ENCODE results near the gene DHX38.
"Not testable (repeated sequence)": the region's sequence is repeated elsewhere in the genome, so short reads cannot be mapped to it uniquely, and the experiment has no call there.

Gene DHX38

DNA sequence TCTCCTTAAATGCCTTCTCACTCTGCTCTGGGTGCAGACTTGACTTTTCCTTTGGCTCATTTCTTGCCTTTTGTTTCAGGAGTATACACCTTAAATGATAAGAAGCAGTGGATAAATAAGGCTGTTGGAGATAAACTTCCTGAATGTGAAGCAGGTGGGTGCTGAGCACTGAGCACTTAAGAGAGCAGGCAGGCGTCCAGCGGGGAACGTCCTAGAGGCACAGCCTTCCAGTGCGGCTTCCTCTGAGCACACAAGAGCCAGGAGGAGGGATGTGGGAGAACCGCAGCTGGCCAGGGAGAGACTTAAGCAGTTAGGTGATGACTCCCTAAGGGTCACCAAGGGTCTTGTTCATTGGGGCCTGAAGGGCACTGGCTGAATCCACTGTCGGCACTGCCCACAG lies 36.3 kb upstream of the DHX38 start:
- no CpG with 5 or more reads among the region's 6 CpGs for WGBS, 2 donors (ENCODE audit: extremely low coverage in 2 of 2, insufficient read length in 2 of 2, insufficient replicate concordance in 1 of 2)
- not testable (repeated sequence) for H2AK5ac ChIP-seq (ENCODE audit: low read depth, low read length); H2BK5ac ChIP-seq (ENCODE audit: low read length); H3K23ac ChIP-seq (ENCODE audit: low read depth, low read length, poor library complexity); H4K91ac ChIP-seq (ENCODE audit: low read depth, low read length, poor library complexity); H3K14ac ChIP-seq (ENCODE audit: low read length); H2BK12ac ChIP-seq (ENCODE audit: low read length); H3K4me1 ChIP-seq (ENCODE audit: control insufficient read depth in 2 of 2, insufficient read depth in 1 of 2, low read depth in 1 of 2, low read length in 2 of 2); H3K4me3 ChIP-seq (ENCODE audit: low read length in 2 of 2); H2BK120ac ChIP-seq (ENCODE audit: low read depth, low read length); DNase-seq (ENCODE audit: low spot score); H3K4ac ChIP-seq (ENCODE audit: low read length); H3K4me2 ChIP-seq (ENCODE audit: insufficient read depth, low read length, poor library complexity, severe bottlenecking); H3K79me1 ChIP-seq (ENCODE audit: low read depth, low read length); H3K9me3 ChIP-seq (replicated peaks in 1 of 2; ENCODE audit: control insufficient read depth in 2 of 2, insufficient read depth in 1 of 2, low read depth in 1 of 2, low read length in 2 of 2); H3K27me3 ChIP-seq (ENCODE audit: control insufficient read depth in 3 of 3, insufficient read depth in 3 of 3, low read depth in 1 of 3, low read length in 3 of 3); H3K9ac ChIP-seq (ENCODE audit: low read depth, low read length, poor library complexity); H2BK15ac ChIP-seq (ENCODE audit: low read length); H3K36me3 ChIP-seq (replicated peaks in 1 of 2; ENCODE audit: control insufficient read depth in 2 of 2, insufficient read depth in 2 of 2, low read length in 2 of 2); H4K8ac ChIP-seq (ENCODE audit: low read depth, low read length); H3K18ac ChIP-seq (ENCODE audit: low read length); H3K27ac ChIP-seq (replicated peaks; ENCODE audit: low read length); H2AFZ ChIP-seq (ENCODE audit: low read length)

DNA sequence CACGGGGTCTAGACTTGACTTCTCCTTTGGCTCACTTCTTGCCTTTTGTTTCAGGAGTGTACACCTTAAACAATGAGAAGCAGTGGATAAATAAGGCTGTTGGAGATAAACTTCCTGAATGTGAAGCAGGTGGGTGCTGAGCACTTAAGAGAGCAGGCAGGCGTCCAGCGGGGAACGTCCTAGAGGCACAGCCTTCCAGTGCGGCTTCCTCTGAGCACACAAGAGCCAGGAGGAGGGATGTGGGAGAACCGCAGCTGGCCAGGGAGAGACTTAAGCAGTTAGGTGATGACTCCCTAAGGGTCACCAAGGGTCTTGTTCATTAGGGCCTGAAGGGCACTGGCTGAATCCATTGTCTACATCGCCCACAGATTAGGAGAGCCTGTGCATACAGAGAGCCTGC lies 34.6 kb upstream of the DHX38 start:
- not testable (repeated sequence) for DNase-seq (ENCODE audit: low spot score); H3K14ac ChIP-seq (ENCODE audit: low read length); H3K36me3 ChIP-seq (replicated peaks in 1 of 2; ENCODE audit: control insufficient read depth in 2 of 2, insufficient read depth in 2 of 2, low read length in 2 of 2); H2BK15ac ChIP-seq (ENCODE audit: low read length); H3K4me3 ChIP-seq (ENCODE audit: low read length in 2 of 2); H3K4me2 ChIP-seq (ENCODE audit: insufficient read depth, low read length, poor library complexity, severe bottlenecking); H2BK120ac ChIP-seq (ENCODE audit: low read depth, low read length); H3K27me3 ChIP-seq (ENCODE audit: control insufficient read depth in 3 of 3, insufficient read depth in 3 of 3, low read depth in 1 of 3, low read length in 3 of 3); H3K9me3 ChIP-seq (replicated peaks in 1 of 2; ENCODE audit: control insufficient read depth in 2 of 2, insufficient read depth in 1 of 2, low read depth in 1 of 2, low read length in 2 of 2); H3K18ac ChIP-seq (ENCODE audit: low read length); H3K4ac ChIP-seq (ENCODE audit: low read length); H2BK12ac ChIP-seq (ENCODE audit: low read length); H2AFZ ChIP-seq (ENCODE audit: low read length); H3K79me1 ChIP-seq (ENCODE audit: low read depth, low read length); H4K91ac ChIP-seq (ENCODE audit: low read depth, low read length, poor library complexity); H4K8ac ChIP-seq (ENCODE audit: low read depth, low read length); H3K27ac ChIP-seq (replicated peaks; ENCODE audit: low read length); H2AK5ac ChIP-seq (ENCODE audit: low read depth, low read length); H3K4me1 ChIP-seq (ENCODE audit: control insufficient read depth in 2 of 2, insufficient read depth in 1 of 2, low read depth in 1 of 2, low read length in 2 of 2); H2BK5ac ChIP-seq (ENCODE audit: low read length); H3K9ac ChIP-seq (ENCODE audit: low read depth, low read length, poor library complexity); H3K23ac ChIP-seq (ENCODE audit: low read depth, low read length, poor library complexity)
- WGBS, 2 donors (ENCODE audit: extremely low coverage in 2 of 2, insufficient read length in 2 of 2, insufficient replicate concordance in 1 of 2) = no CpG with 5 or more reads among the region's 7 CpGs

DNA sequence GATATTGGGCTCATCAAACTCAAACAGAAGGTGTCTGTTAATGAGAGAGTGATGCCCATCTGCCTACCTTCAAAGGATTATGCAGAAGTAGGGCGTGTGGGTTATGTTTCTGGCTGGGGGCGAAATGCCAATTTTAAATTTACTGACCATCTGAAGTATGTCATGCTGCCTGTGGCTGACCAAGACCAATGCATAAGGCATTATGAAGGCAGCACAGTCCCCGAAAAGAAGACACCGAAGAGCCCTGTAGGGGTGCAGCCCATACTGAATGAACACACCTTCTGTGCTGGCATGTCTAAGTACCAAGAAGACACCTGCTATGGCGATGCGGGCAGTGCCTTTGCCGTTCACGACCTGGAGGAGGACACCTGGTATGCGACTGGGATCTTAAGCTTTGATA lies 33.2 kb upstream of the DHX38 start:
- Histone ChIP-seq H3K4me1 (ENCODE audit: control insufficient read depth in 2 of 2, insufficient read depth in 1 of 2, low read depth in 1 of 2, low read length in 2 of 2) (no peaks in the 10 kb centered on the region), H2AK5ac (ENCODE audit: low read depth, low read length) (no peak overlapping the region), H3K9ac (ENCODE audit: low read depth, low read length, poor library complexity) (no peak overlapping the region), H3K14ac (ENCODE audit: low read length) (no peak overlapping the region), H3K27me3 (ENCODE audit: control insufficient read depth in 3 of 3, insufficient read depth in 3 of 3, low read depth in 1 of 3, low read length in 3 of 3) (no peaks in the 10 kb centered on the region), H3K4me2 (ENCODE audit: insufficient read depth, low read length, poor library complexity, severe bottlenecking) (no peak overlapping the region), H2BK120ac (ENCODE audit: low read depth, low read length) (no peak overlapping the region), H2BK12ac (ENCODE audit: low read length) (no peak overlapping the region), H3K9me3 (replicated peaks in 1 of 2; ENCODE audit: control insufficient read depth in 2 of 2, insufficient read depth in 1 of 2, low read depth in 1 of 2, low read length in 2 of 2) (peaks cover 0 to 5% of the 10 kb centered on the region in 2 donors), H3K4me3 (ENCODE audit: low read length in 2 of 2) (no peak overlapping the region), H4K8ac (ENCODE audit: low read depth, low read length) (no peak overlapping the region), H3K4ac (ENCODE audit: low read length) (no peak overlapping the region), H3K18ac (ENCODE audit: low read length) (no peak overlapping the region), H4K91ac (ENCODE audit: low read depth, low read length, poor library complexity) (no peak overlapping the region), H2BK5ac (ENCODE audit: low read length) (no peak overlapping the region), H2BK15ac (ENCODE audit: low read length) (no peak overlapping the region), H3K23ac (ENCODE audit: low read depth, low read length, poor library complexity) (no peak overlapping the region), H3K36me3 (replicated peaks in 1 of 2; ENCODE audit: control insufficient read depth in 2 of 2, insufficient read depth in 2 of 2, low read length in 2 of 2) (no peaks in the 10 kb centered on the region), H3K79me1 (ENCODE audit: low read depth, low read length) (no peaks in the 10 kb centered on the region), H3K27ac (replicated peaks; ENCODE audit: low read length) (no peak overlapping the region), H2AFZ (ENCODE audit: low read length) (no peak overlapping the region)
- DNase-seq (ENCODE audit: low spot score) = no peak
- WGBS, 2 donors (ENCODE audit: extremely low coverage in 2 of 2, insufficient read length in 2 of 2, insufficient replicate concordance in 1 of 2) = no CpG with 5 or more reads among the region's 9 CpGs

GRCh38 chr16:72061564-72061963 lies 32.1 kb upstream of the DHX38 start:
- Histone ChIP-seq H3K4me2 (ENCODE audit: insufficient read depth, low read length, poor library complexity, severe bottlenecking) (no peak overlapping the region), H3K18ac (ENCODE audit: low read length) (no peak overlapping the region), H2BK15ac (ENCODE audit: low read length) (no peak overlapping the region), H3K79me1 (ENCODE audit: low read depth, low read length) (no peaks in the 10 kb centered on the region), H3K4me1 (ENCODE audit: control insufficient read depth in 2 of 2, insufficient read depth in 1 of 2, low read depth in 1 of 2, low read length in 2 of 2) (no peaks in the 10 kb centered on the region), H2BK120ac (ENCODE audit: low read depth, low read length) (no peak overlapping the region), H3K9me3 (replicated peaks in 1 of 2; ENCODE audit: control insufficient read depth in 2 of 2, insufficient read depth in 1 of 2, low read depth in 1 of 2, low read length in 2 of 2) (peaks cover 0 to 5% of the 10 kb centered on the region in 2 donors), H2BK12ac (ENCODE audit: low read length) (no peak overlapping the region), H3K14ac (ENCODE audit: low read length) (no peak overlapping the region), H4K8ac (ENCODE audit: low read depth, low read length) (no peak overlapping the region), H4K91ac (ENCODE audit: low read depth, low read length, poor library complexity) (no peak overlapping the region), H3K27me3 (ENCODE audit: control insufficient read depth in 3 of 3, insufficient read depth in 3 of 3, low read depth in 1 of 3, low read length in 3 of 3) (no peaks in the 10 kb centered on the region), H3K4me3 (ENCODE audit: low read length in 2 of 2) (no peak overlapping the region), H2AK5ac (ENCODE audit: low read depth, low read length) (no peak overlapping the region), H3K9ac (ENCODE audit: low read depth, low read length, poor library complexity) (no peak overlapping the region), H3K27ac (replicated peaks; ENCODE audit: low read length) (no peak overlapping the region), H2AFZ (ENCODE audit: low read length) (no peak overlapping the region), H3K36me3 (replicated peaks in 1 of 2; ENCODE audit: control insufficient read depth in 2 of 2, insufficient read depth in 2 of 2, low read length in 2 of 2) (no peaks in the 10 kb centered on the region), H2BK5ac (ENCODE audit: low read length) (no peak overlapping the region), H3K23ac (ENCODE audit: low read depth, low read length, poor library complexity) (no peak overlapping the region), H3K4ac (ENCODE audit: low read length) (no peak overlapping the region)
- no CpG with 5 or more reads among the region's 1 CpG for WGBS, 2 donors (ENCODE audit: extremely low coverage in 2 of 2, insufficient read length in 2 of 2, insufficient replicate concordance in 1 of 2)
- no peak for DNase-seq (ENCODE audit: low spot score)
